ENCODE measurements around the gene UNC13A. TPM values are rescaled to one million over a fixed set of nuclear protein-coding genes. Genes with fewer than 3 reads are reported as not detected.

The UNC13A gene
- total and polyA plus RNA-seq, 2 of the 8 experiments (the other 6 are each of a cell fraction or from before 2014, with no cell fraction given): 13.1 to 47.6 TPM

DNA sequence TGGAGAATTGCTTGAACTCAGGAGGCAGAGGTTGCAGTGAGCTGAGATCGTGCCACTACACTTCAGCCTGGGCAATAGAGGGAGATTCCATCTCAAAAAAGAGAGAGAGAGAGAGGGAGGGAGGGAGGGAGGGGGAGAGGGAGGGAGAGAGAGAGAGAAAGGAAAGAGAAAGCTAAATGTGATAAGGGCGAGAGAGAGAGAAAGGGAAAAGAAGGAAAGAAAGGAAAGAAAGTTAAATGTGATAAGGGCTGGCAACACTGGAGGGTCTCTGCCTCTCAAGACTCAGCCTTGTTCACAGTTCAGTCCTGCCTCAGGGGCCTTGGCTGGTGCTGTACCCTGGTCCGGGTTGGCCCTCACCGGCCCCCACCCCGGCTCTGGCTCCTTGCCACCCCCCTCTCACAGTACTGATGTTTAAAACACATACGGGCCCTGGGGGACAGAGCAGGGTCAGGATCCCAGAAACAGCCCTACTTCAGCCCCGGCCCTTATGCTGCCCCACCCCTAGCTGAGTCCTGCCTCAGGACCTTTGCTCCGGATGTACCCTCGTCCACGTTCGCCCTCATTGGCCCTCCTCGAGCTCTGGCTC lies 34.6 kb upstream of the UNC13A start:
- no peak overlapping the region for H3K14ac ChIP-seq (ENCODE audit: insufficient read length)
- H2AFZ ChIP-seq (ENCODE audit: low read length): no peak overlapping the region
- H4K91ac ChIP-seq (replicated peaks; ENCODE audit: insufficient read length, low read length): no peak overlapping the region
- peaks cover 19 to 33% of the 10 kb centered on the region in 2 experiments for H4K20me1 ChIP-seq (replicated peaks in 1 of 2; ENCODE audit: control insufficient read depth in 1 of 2, insufficient read depth in 2 of 2, low read length in 2 of 2)
- 86 to 100% methylated on average over 1 to 8 of the region's 12 CpGs for WGBS, 2 experiments (ENCODE audit: extremely low coverage in 1 of 2, insufficient coverage in 1 of 2, insufficient read length in 1 of 2, insufficient replicate concordance in 2 of 2, low coverage in 1 of 2, low lambda C conversion rate in 2 of 2, missing lambda C conversion rate in 1 of 2)
- no peak overlapping the region for H2BK120ac ChIP-seq (replicated peaks; ENCODE audit: low read depth, low read length)
- no peak overlapping the region for H3K27ac ChIP-seq (ENCODE audit: low read depth, low read length)
- TF ChIP-seq CREB1 (IDR thresholded peaks at IDR 0.05) (no peak), CHD2 (IDR thresholded peaks at IDR 0.05; ENCODE audit: low read length) (no peak), SP1 (IDR thresholded peaks at IDR 0.05; ENCODE audit: low read depth, low read length) (no peak), ZNF274 (IDR thresholded peaks at IDR 0.05; ENCODE audit: borderline replicate concordance, extremely low read depth, low read length) (no peak), HDAC6 (IDR thresholded peaks at IDR 0.05; ENCODE audit: low read depth, low read length) (no peak)
- ChIA-PET POLR2A (ENCODE audit: partially characterized antibody) (interaction anchor here (1.2 to 2.6 kb wide), 5 partner anchors 8 to 44 kb away, joined by 3 to 6 read pairs (median 4); no protein-coding TSS in a partner anchor), CTCF (ENCODE audit: partially characterized antibody) (interaction anchor here (0.5 to 6.8 kb wide), 10 partner anchors 9 to 327 kb away, joined by 3 to 78 read pairs (median 4); no protein-coding TSS in a partner anchor)
- no peak overlapping the region for H2BK15ac ChIP-seq (ENCODE audit: low read length)
- no peak overlapping the region for H2AK5ac ChIP-seq (ENCODE audit: low read depth, low read length)
- peaks cover 11 to 33% (median 25%) of the 10 kb centered on the region in 4 experiments for H3K36me3 ChIP-seq (ENCODE audit: control insufficient read depth in 2 of 4, insufficient read depth in 4 of 4, low read length in 3 of 4)
- H3K79me2 ChIP-seq (ENCODE audit: control insufficient read depth in 1 of 2, insufficient read depth in 2 of 2, low read length in 2 of 2): peaks cover 17 to 32% of the 10 kb centered on the region in 2 experiments
- no peak overlapping the region for H3K4me2 ChIP-seq (ENCODE audit: insufficient read depth in 1 of 2, low read depth in 2 of 2, low read length in 2 of 2)
- no peak overlapping the region for H2BK5ac ChIP-seq (ENCODE audit: low read depth, low read length)
- no peaks in the 10 kb centered on the region for H3K9me3 ChIP-seq (ENCODE audit: insufficient read depth in 2 of 2, low read depth in 1 of 2, low read length in 1 of 2)
- FAIRE-seq: no peak
- H3K23me2 ChIP-seq (ENCODE audit: low read depth, low read length): peaks cover 9% of the 10 kb centered on the region; the same call in 1 of the 2 replicates
- H2BK20ac ChIP-seq (ENCODE audit: low read length): no peak overlapping the region
- no peak overlapping the region for H3K9ac ChIP-seq (replicated peaks in 1 of 4; ENCODE audit: extremely low read depth in 1 of 4, low read depth in 3 of 4, low read length in 3 of 4)
- H3K4me3 ChIP-seq (ENCODE audit: extremely low read depth in 1 of 4, insufficient read depth in 2 of 4, low read depth in 3 of 4, low read length in 4 of 4): no peak overlapping the region
- no peak overlapping the region for H2BK12ac ChIP-seq (ENCODE audit: low read depth, low read length)
- no peaks in the 10 kb centered on the region for H3K27me3 ChIP-seq (replicated peaks in 1 of 4; ENCODE audit: control insufficient read depth in 3 of 4, extremely low read depth in 1 of 4, insufficient read depth in 3 of 4, low read length in 3 of 4)
- H4K5ac ChIP-seq (ENCODE audit: insufficient read length, low read depth, low read length): no peak overlapping the region
- DNase-seq (ENCODE audit: low read depth in 1 of 2, low spot score in 2 of 2): no peak
- no peak overlapping the region for H3K23ac ChIP-seq (ENCODE audit: insufficient read length)
- no peak overlapping the region for H4K8ac ChIP-seq (ENCODE audit: extremely low read depth, insufficient read depth, low read length)
- peaks cover 4 to 13% (median 6%) of the 10 kb centered on the region in 4 experiments for H3K4me1 ChIP-seq (replicated peaks in 1 of 4; ENCODE audit: control insufficient read depth in 3 of 4, insufficient read depth in 4 of 4, low read length in 3 of 4)
- peaks cover 14% of the 10 kb centered on the region; the same call in 1 of the 2 replicates for H3K79me1 ChIP-seq (ENCODE audit: low read depth, low read length)
- no peak overlapping the region for H3K4ac ChIP-seq (replicated peaks; ENCODE audit: insufficient read length, low read depth, low read length)
- no peak overlapping the region for H3K56ac ChIP-seq (replicated peaks; ENCODE audit: insufficient read length, low read depth, low read length)
- H3K18ac ChIP-seq (ENCODE audit: extremely low read depth, low read length): no peak overlapping the region
